IMR-90 (cell line): Measurements from ENCODE around the gene PTPRN2. TPM values are rescaled to one million over a fixed set of nuclear protein-coding genes. Genes with fewer than 3 reads are reported as not detected.
"Not testable (repeated sequence)": the region's sequence is repeated elsewhere in the genome, so short reads cannot be mapped to it uniquely, and the experiment has no call there.

Experiments used
- ATAC-seq: fragments of 200-7000 bp; cut with Tn5 transposase; 2 replicates; pipeline ENCODE4 v1.9.1; 2020; ENCODE audit warnings: low read depth, mild to moderate bottlenecking, moderate library complexity
- BruUV-seq: library from RNA; stranded (reverse); fragments of 400-500 nt; replicated peaks from 2 replicates; lab custom pipeline; 2021; lab: Mats Ljungman, UMichigan
- CTCF ChIA-PET: fragments of 300-600 bp; formaldehyde crosslinking; extraction: SDS; loops from one replicate; lab custom pipeline; 2021; ENCODE audit warnings: antibody characterized with exemption; lab: Yijun Ruan, JAX
- POLR2A ChIA-PET: fragments of 300-600 bp; sonication (Branson Sonifier 250); formaldehyde crosslinking; loops from one replicate; lab custom pipeline; 2022; ENCODE audit warnings: antibody characterized with exemption; ENCODE audit not compliant: unreplicated experiment; lab: Charles Lee
- DNase-seq: peaks from one replicate; pipeline ENCODE4 v3.0.0; 2013
- H2AFZ ChIP-seq: replicated peaks from 2 replicates; pipeline ENCODE3; 2013; ENCODE audit warnings: low read length, mild to moderate bottlenecking; ENCODE audit not compliant: poor library complexity
- H2AK5ac ChIP-seq: 2 replicates; pipeline ENCODE4 v1.6.1; 2013; ENCODE audit warnings: low read depth, low read length, inconsistent platforms
- H2AK9ac ChIP-seq: replicated peaks from 2 replicates; pipeline ENCODE3; 2013; ENCODE audit warnings: mild to moderate bottlenecking, low read depth, low read length, moderate library complexity; ENCODE audit not compliant: poor library complexity
- H2BK120ac ChIP-seq: 2 replicates; pipeline ENCODE4 v1.6.1; 2013; ENCODE audit warnings: low read depth, low read length, inconsistent platforms
- H2BK15ac ChIP-seq: 3 replicates; pipeline ENCODE4 v1.6.1; 2013; ENCODE audit warnings: low read depth, low read length, inconsistent platforms
- H2BK20ac ChIP-seq: 2 replicates; pipeline ENCODE4 v1.6.1; 2013; ENCODE audit warnings: low read depth, mild to moderate bottlenecking, inconsistent platforms, low read length, moderate library complexity
- H2BK5ac ChIP-seq: 2 replicates; pipeline ENCODE4 v1.6.1; 2013; ENCODE audit warnings: mild to moderate bottlenecking, low read depth, low read length, inconsistent platforms; ENCODE audit not compliant: poor library complexity, severe bottlenecking
- H3K14ac ChIP-seq: replicated peaks from 2 replicates; pipeline ENCODE4 v1.6.1; 2013; ENCODE audit warnings: low read depth, low read length, inconsistent platforms
- H3K18ac ChIP-seq: 2 replicates; pipeline ENCODE4 v1.6.1; 2013; ENCODE audit warnings: low read depth, low read length, control low read depth
- H3K23ac ChIP-seq: 2 replicates; pipeline ENCODE4 v1.6.1; 2013; ENCODE audit warnings: low read depth, low read length, inconsistent platforms
- H3K27ac ChIP-seq: 2 replicates; pipeline ENCODE4 v1.5.1; 2013; ENCODE audit warnings: mild to moderate bottlenecking, control low read depth, low read length; ENCODE audit not compliant: insufficient read depth
- H3K27me3 ChIP-seq: 2 replicates; pipeline ENCODE4 v1.6.1; 2013; ENCODE audit warnings: low read length; ENCODE audit not compliant: control insufficient read depth, insufficient read depth
- H3K36me3 ChIP-seq: 2 replicates; pipeline ENCODE4 v1.6.1; 2013; ENCODE audit warnings: low read length, mixed read lengths; ENCODE audit not compliant: control insufficient read depth, insufficient read depth
- H3K4ac ChIP-seq: 2 replicates; pipeline ENCODE4 v1.6.1; 2013; ENCODE audit warnings: low read depth, low read length, inconsistent platforms
- H3K4me1 ChIP-seq: 2 replicates; pipeline ENCODE4 v1.6.1; 2013; ENCODE audit warnings: low read length, mixed read lengths; ENCODE audit not compliant: control insufficient read depth, insufficient read depth
- H3K4me2 ChIP-seq: 2 replicates; pipeline ENCODE4 v1.6.1; 2013; ENCODE audit warnings: low read depth, mild to moderate bottlenecking, control low read depth, low read length, moderate library complexity
- H3K4me3 ChIP-seq: 2 replicates; pipeline ENCODE4 v1.5.1; 2013; ENCODE audit warnings: low read depth, mild to moderate bottlenecking, control low read depth, low read length, moderate library complexity; ENCODE audit not compliant: insufficient read depth
- H3K56ac ChIP-seq: 2 replicates; pipeline ENCODE4 v1.6.1; 2013; ENCODE audit warnings: low read length, inconsistent platforms; ENCODE audit not compliant: insufficient read depth; ENCODE audit errors: extremely low read depth
- H3K79me1 ChIP-seq, 2 experiments: 2 replicates each; pipeline ENCODE4 v1.6.1; 2013; ENCODE audit warnings: low read length in 2 of 2, inconsistent platforms in 1 of 2, low read depth in 1 of 2
- H3K9ac ChIP-seq: 2 replicates; pipeline ENCODE4 v1.6.1; 2013; ENCODE audit warnings: low read depth, low read length, control low read depth
- H3K9me1 ChIP-seq: 2 replicates; pipeline ENCODE4 v1.6.1; 2013; ENCODE audit warnings: low read length, inconsistent platforms; ENCODE audit not compliant: insufficient read depth
- H3K9me3 ChIP-seq: 2 replicates; pipeline ENCODE4 v1.6.1; 2013; ENCODE audit warnings: low read length; ENCODE audit not compliant: control insufficient read depth, insufficient read depth
- H4K20me1 ChIP-seq: 2 replicates; pipeline ENCODE4 v1.6.1; 2013; ENCODE audit warnings: low read length, inconsistent platforms; ENCODE audit not compliant: insufficient read depth
- H4K5ac ChIP-seq: 2 replicates; pipeline ENCODE4 v1.6.1; 2013; ENCODE audit warnings: mild to moderate bottlenecking, low read depth, low read length, control low read depth
- H4K8ac ChIP-seq, 2 experiments: 2 replicates each; pipeline ENCODE4 v1.6.1; 2013; ENCODE audit warnings: low read depth in 2 of 2, low read length in 2 of 2, control low read depth in 1 of 2, inconsistent platforms in 1 of 2
- H4K91ac ChIP-seq: 2 replicates; pipeline ENCODE4 v1.6.1; 2013; ENCODE audit warnings: low read depth, low read length, inconsistent platforms; ENCODE audit not compliant: insufficient read depth
- WGBS, 2 experiments: methylation state at CpG; one replicate each; pipeline versions ENCODE4 v1.1.5 to v1.1.7; 2013; ENCODE audit warnings: missing lambda C conversion rate in 2 of 2; ENCODE audit not compliant: insufficient read length in 1 of 2; ENCODE audit errors: extremely low coverage in 2 of 2; 5-methylcytosine and 5-hydroxymethylcytosine counted together
- dilution Hi-C: fragments of 300-500 bp; cut with HindIII; formaldehyde crosslinking; loops from one replicate; pipeline ENCODE4 v1.14.3; 2018; ENCODE audit warnings: low sequenced_read_pairs; ENCODE audit not compliant: unreplicated experiment
- in situ Hi-C: fragments of 300-500 bp; cut with MboI; formaldehyde crosslinking; loops from 3 replicates; pipeline ENCODE4 v1.14.3; 2019; ENCODE audit warnings: low sequenced_read_pairs, inconsistent platforms, mixed read lengths
- intact Hi-C: fragments of 100-400 bp; cut with micrococcal nuclease; formaldehyde crosslinking; loops from 2 replicates; pipeline ENCODE4 v1.10.0; 2022
- polyA plus RNA-seq, 3 experiments: library from polyadenylated mRNA; depleted of rRNA; stranded (reverse); fragments of >200 nt; gene quantifications; 2 replicates each; pipeline ENCODE4 v1.2.3, GENCODE V29; 2012; ENCODE audit warnings: low replicate concordance in 1 of 3
- total RNA-seq: library from RNA; depleted of rRNA; stranded (reverse); fragments of >200 nt; gene quantifications from 2 replicates; pipeline ENCODE4 v1.2.3, GENCODE V29; 2012

PTPRN2 gene
- total and polyA plus RNA-seq, 2 of the 4 experiments (the other 2 are of a cell fraction): 0.03 TPM; not detected in 1

GRCh38 chr7:158626289-158626688, 38.7 kb upstream of the PTPRN2 start:
- in situ Hi-C loops, H2BK20ac ChIP-seq, H3K14ac ChIP-seq, H3K4me2 ChIP-seq, POLR2A ChIA-PET, H2BK120ac ChIP-seq, H2AK9ac ChIP-seq, intact Hi-C loops, H3K9me3 ChIP-seq, H3K18ac ChIP-seq, H3K23ac ChIP-seq, H3K27ac ChIP-seq, H2BK5ac ChIP-seq, DNase-seq, H4K8ac ChIP-seq, H3K4me1 ChIP-seq, H4K91ac ChIP-seq, H3K4ac ChIP-seq, H3K27me3 ChIP-seq, ATAC-seq, H4K20me1 ChIP-seq, H2AFZ ChIP-seq, CTCF ChIA-PET, H2BK15ac ChIP-seq, BruUV-seq, dilution Hi-C loops, H4K5ac ChIP-seq, H3K9ac ChIP-seq, H3K36me3 ChIP-seq, H2AK5ac ChIP-seq, H3K56ac ChIP-seq, H3K9me1 ChIP-seq, H3K4me3 ChIP-seq, H3K79me1 ChIP-seq: not testable (repeated sequence)
- no CpG with 5 or more reads among the region's 8 CpGs for WGBS, 2 experiments
